Spleen (tissue), 11 donors: ENCODE data around the gene TRMT10B. TPM values are rescaled to one million over a fixed set of nuclear protein-coding genes. Genes with fewer than 3 reads are reported as not detected.

Experiments
- DNase-seq: peaks from one replicate; pipeline ENCODE4 v3.0.0-alpha.2; 2020
- H3K27ac ChIP-seq, 8 donors: fragments of 200-600 bp; sonication (generic) in 7 of 8; 1 replicate in 4 of 8; 2 replicates in 4 of 8; pipeline versions ENCODE4 v1.5.0 to v1.8.0; 2016 to 2021; ENCODE audit warnings: inconsistent platforms in 4 of 8, mild to moderate bottlenecking in 4 of 8, moderate library complexity in 1 of 8
- H3K27me3 ChIP-seq, 7 donors: fragments of 200-600 bp; sonication (generic) in 6 of 7; replicated peaks in 1 of 7; 1 replicate in 4 of 7; 2 replicates in 3 of 7; pipeline versions ENCODE4 v1.5.0 to v1.8.0; 2016 to 2021; ENCODE audit warnings: inconsistent platforms in 3 of 7, mild to moderate bottlenecking in 1 of 7
- H3K36me3 ChIP-seq, 6 donors: fragments of 200-600 bp; sonication (generic) in 5 of 6; 1 replicate in 4 of 6; 2 replicates in 2 of 6; pipeline versions ENCODE4 v1.5.0 to v1.8.0; 2016 to 2021; ENCODE audit warnings: inconsistent platforms in 2 of 6
- H3K4me1 ChIP-seq, 6 donors: fragments of 200-600 bp; sonication (generic) in 5 of 6; 1 replicate in 3 of 6; 2 replicates in 3 of 6; pipeline versions ENCODE4 v1.5.0 to v1.8.0; 2016 to 2021; ENCODE audit warnings: inconsistent platforms in 3 of 6
- H3K4me3 ChIP-seq, 8 donors: fragments of 200-600 bp; sonication (generic) in 7 of 8; 1 replicate in 4 of 8; 2 replicates in 4 of 8; pipeline versions ENCODE4 v1.5.0 to v1.8.0; 2016 to 2021; ENCODE audit warnings: inconsistent platforms in 4 of 8, mild to moderate bottlenecking in 4 of 8, moderate library complexity in 2 of 8
- H3K9me3 ChIP-seq, 8 donors: fragments of 200-600 bp; sonication (generic) in 7 of 8; 1 replicate in 4 of 8; 2 replicates in 4 of 8; pipeline versions ENCODE4 v1.5.0 to v1.8.0; 2016 to 2021; ENCODE audit warnings: inconsistent platforms in 4 of 8
- POLR2A ChIP-seq, 3 donors: fragments of 450-650 bp; IDR thresholded peaks; one replicate each; pipeline ENCODE4 v1.5.1; 2017; ENCODE audit warnings: antibody characterized with exemption in 3 of 3, mild to moderate bottlenecking in 1 of 3
- POLR2AphosphoS5 ChIP-seq, 3 donors: sonication (generic); formaldehyde crosslinking; IDR thresholded peaks; one replicate each; pipeline ENCODE4 v1.5.1; 2017; ENCODE audit warnings: antibody characterized with exemption in 3 of 3
- WGBS, 5 donors: extraction: QIAGEN DNeasy Blood & Tissue Kit in 3 of 5; methylation state at CpG; one replicate each; pipeline versions ENCODE4 v1.1.5 to v1.1.7; 2013 to 2018; 5-methylcytosine and 5-hydroxymethylcytosine counted together
- intact Hi-C: fragments of 100-400 bp; cut with DNase I; formaldehyde crosslinking; loops from one replicate; pipeline ENCODE4 v1.15.0; 2023; ENCODE audit warnings: low total_unique reads
- polyA plus RNA-seq, 3 donors: library from polyadenylated mRNA; stranded (reverse); fragments of 200-250 nt; gene quantifications; one replicate each; pipeline ENCODE4 v1.2.1, GENCODE V29; 2013
- total RNA-seq, 7 donors: library from RNA; depleted of rRNA in 3 of 7; stranded (reverse); fragments of >200 nt in 3 of 7; fragmentation: NEBNext Ultra II Directional in 4 of 7; extraction: Animal tissue kit (Norgen Biotek cat#: 25700) in 4 of 7; gene quantifications; one replicate each; pipeline versions ENCODE4 v1.1.0 to v1.2.1, GENCODE V29; 2016 to 2021
- TF ChIP-seq, protein P1 (sequence below), 11 experiments: fragments of 200-600 bp in 7 of 11; fragments of 450-650 bp in 4 of 11; sonication (generic) in 4 of 11; IDR thresholded peaks in 8 of 11; conservative IDR thresholded peaks in 3 of 11; 1 replicate in 7 of 11; 2 replicates in 4 of 11; pipeline versions ENCODE4 v1.4.0 to v1.8.0; 2016 to 2021; ENCODE audit warnings: antibody characterized with exemption in 11 of 11, inconsistent platforms in 4 of 11, mild to moderate bottlenecking in 1 of 11
- donor health status: healthy with polysubstance abuse.
- donor health status: DM: no; HTN: no; CAD: no; lungs with moderate emphysema.
- donor health status: DM: no; HTN: no; CAD: no.
- donor health status: Bipolar disorder and iron deficiency.
- donor health status: healthy.
- donor health status: DM: no; HTN: no; CAD: no.
- donor health status: DM: yes; HTN: yes; CAD: no.

TRMT10B gene
- total and polyA plus RNA-seq, 10 donors: 5.8 to 17.7 (median 10.2) TPM

DNA sequence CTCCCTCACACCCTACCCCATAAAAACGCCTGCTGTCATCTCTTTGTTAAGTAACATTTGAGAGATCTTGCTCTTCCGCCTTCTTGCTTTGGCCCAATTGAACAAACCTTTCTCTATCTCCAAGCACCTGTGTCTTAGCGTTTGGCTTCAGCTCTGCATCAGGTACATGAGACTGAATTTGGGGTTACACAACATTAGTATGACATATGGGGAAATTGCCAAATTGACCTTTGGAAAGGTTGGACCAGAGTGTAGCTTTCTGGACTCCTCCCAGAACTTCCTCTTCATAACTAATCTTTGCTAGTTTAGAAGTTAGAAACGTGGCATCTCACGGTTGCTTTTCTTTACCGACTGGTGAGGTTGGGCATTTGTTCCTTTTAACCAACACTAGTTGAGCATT, 34.7 kb downstream of the TRMT10B start:
- peak overlapping the region in 7 of 8 donors; percentile 24 to 84 (median 76) for H3K27ac ChIP-seq
- DNase-seq: no peak
- peak overlapping the region in 1 of 8 donors; percentile 25 for H3K4me3 ChIP-seq
- intact Hi-C loops: no loop called here
- TF ChIP-seq, protein P1, sequence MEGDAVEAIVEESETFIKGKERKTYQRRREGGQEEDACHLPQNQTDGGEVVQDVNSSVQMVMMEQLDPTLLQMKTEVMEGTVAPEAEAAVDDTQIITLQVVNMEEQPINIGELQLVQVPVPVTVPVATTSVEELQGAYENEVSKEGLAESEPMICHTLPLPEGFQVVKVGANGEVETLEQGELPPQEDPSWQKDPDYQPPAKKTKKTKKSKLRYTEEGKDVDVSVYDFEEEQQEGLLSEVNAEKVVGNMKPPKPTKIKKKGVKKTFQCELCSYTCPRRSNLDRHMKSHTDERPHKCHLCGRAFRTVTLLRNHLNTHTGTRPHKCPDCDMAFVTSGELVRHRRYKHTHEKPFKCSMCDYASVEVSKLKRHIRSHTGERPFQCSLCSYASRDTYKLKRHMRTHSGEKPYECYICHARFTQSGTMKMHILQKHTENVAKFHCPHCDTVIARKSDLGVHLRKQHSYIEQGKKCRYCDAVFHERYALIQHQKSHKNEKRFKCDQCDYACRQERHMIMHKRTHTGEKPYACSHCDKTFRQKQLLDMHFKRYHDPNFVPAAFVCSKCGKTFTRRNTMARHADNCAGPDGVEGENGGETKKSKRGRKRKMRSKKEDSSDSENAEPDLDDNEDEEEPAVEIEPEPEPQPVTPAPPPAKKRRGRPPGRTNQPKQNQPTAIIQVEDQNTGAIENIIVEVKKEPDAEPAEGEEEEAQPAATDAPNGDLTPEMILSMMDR (IDR thresholded peaks at IDR 0.05 in 8 of 11, conservative IDR thresholded peaks at IDR 0.05 in 3 of 11): no peak
- TF ChIP-seq POLR2AphosphoS5 (IDR thresholded peaks at IDR 0.05) (no peak), POLR2A (IDR thresholded peaks at IDR 0.05) (no peak)
- peaks cover 0 to 11% (median 2%) of the 10 kb centered on the region in 6 donors for H3K36me3 ChIP-seq
- WGBS, 5 donors: 49 to 87% (median 80%) methylated on average over 6 of the region's 6 CpGs
- H3K27me3 ChIP-seq: peaks cover 0 to 9% (median 0%) of the 10 kb centered on the region in 7 donors
- H3K4me1 ChIP-seq: peaks cover 10 to 39% (median 22%) of the 10 kb centered on the region in 6 donors
- H3K9me3 ChIP-seq: no peaks in the 10 kb centered on the region

DNA sequence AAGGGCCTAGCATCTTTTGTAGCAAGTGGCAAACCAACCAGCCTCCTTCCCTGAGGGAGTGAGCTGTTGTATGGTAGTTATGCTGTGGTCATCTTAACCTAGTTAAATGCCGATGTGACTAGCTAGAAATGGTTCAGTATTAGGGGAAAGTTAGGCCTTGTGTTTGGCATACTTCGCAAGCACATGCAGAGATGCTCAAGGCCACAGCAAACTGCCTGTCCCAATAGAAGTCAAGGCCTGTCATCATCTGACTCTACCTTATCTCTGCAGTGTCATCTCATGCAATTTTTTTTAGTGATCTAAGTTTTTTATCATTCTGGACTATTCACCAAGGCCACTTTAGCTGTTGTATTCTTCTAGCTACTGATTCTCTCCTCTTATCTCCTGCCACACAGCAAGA, 36.5 kb downstream of the TRMT10B start:
- TF ChIP-seq, protein P1 (IDR thresholded peaks at IDR 0.05 in 8 of 11, conservative IDR thresholded peaks at IDR 0.05 in 3 of 11): no peak
- no peak for TF ChIP-seq POLR2A (IDR thresholded peaks at IDR 0.05)
- TF ChIP-seq POLR2AphosphoS5 (IDR thresholded peaks at IDR 0.05): no peak
- Histone ChIP-seq H3K36me3 (peaks cover 0 to 5% (median 0%) of the 10 kb centered on the region in 6 donors), H3K4me1 (peaks cover 0 to 26% (median 10%) of the 10 kb centered on the region in 6 donors), H3K27ac (no peak overlapping the region), H3K9me3 (no peaks in the 10 kb centered on the region), H3K27me3 (peaks cover 0 to 9% (median 0%) of the 10 kb centered on the region in 7 donors), H3K4me3 (no peak overlapping the region)
- DNase-seq: no peak
- WGBS, 5 donors: 94 to 100% (median 98%) methylated on average over 2 of the region's 2 CpGs
- intact Hi-C loops: no loop called here

DNA sequence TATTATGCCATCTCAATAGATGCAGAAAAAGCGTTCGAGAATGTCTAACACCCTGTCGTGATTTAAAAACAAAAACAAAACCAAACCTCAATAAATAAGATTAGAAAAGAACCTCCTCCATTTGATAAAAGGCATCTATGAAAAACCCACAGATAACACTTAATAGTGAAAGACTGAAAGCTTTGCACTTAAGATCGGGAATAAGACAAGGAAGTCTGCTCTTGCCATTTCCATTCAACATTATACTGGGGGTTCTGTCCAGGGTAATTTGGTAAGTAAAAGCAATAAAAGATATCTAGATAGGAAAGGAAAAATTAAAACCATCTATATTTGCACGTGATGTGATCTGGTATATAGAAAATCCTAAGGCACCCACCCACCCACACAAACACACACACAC, 38.5 kb downstream of the TRMT10B start:
- no peak for DNase-seq
- intact Hi-C loops: no loop called here
- WGBS, 5 donors: 87 to 95% (median 93%) methylated on average over 5 of the region's 5 CpGs
- Histone ChIP-seq H3K9me3 (no peaks in the 10 kb centered on the region), H3K4me3 (no peak overlapping the region), H3K27ac (no peak overlapping the region), H3K27me3 (peaks cover 0 to 3% (median 0%) of the 10 kb centered on the region in 7 donors), H3K36me3 (peaks cover 0 to 5% (median 0%) of the 10 kb centered on the region in 6 donors), H3K4me1 (peaks cover 0 to 15% (median 2%) of the 10 kb centered on the region in 6 donors)
- TF ChIP-seq, protein P1 (IDR thresholded peaks at IDR 0.05 in 8 of 11, conservative IDR thresholded peaks at IDR 0.05 in 3 of 11): no peak
- no peak for TF ChIP-seq POLR2A (IDR thresholded peaks at IDR 0.05)
- no peak for TF ChIP-seq POLR2AphosphoS5 (IDR thresholded peaks at IDR 0.05)

DNA sequence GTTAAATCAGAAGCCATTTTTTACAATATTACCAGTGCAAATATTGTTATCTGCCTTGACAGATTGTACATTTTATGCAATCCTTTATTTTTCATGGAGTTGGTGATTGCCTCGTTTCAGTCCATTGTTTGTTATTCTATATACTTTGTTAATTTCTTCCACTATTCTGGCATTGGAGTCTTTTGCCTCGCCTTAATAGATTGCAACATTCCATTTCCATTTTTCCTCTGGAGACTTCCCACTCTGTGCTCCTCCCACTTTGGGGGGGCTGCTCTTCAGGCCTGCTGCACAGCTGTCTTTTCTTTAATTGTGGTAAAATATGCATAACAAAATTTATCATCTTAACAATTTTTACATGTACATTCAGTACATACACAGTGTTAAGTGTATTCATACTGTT, 42.6 kb downstream of the TRMT10B start:
- no peaks in the 10 kb centered on the region for H3K9me3 ChIP-seq
- peaks cover 0 to 30% (median 11%) of the 10 kb centered on the region in 6 donors for H3K4me1 ChIP-seq
- H3K36me3 ChIP-seq: no peaks in the 10 kb centered on the region
- no peak overlapping the region for H3K4me3 ChIP-seq
- TF ChIP-seq POLR2A (IDR thresholded peaks at IDR 0.05) (no peak), POLR2AphosphoS5 (IDR thresholded peaks at IDR 0.05) (no peak)
- TF ChIP-seq, protein P1 (IDR thresholded peaks at IDR 0.05 in 8 of 11, conservative IDR thresholded peaks at IDR 0.05 in 3 of 11): no peak
- DNase-seq: no peak
- peak overlapping the region in 4 of 8 donors; percentile 3 to 58 (median 43) for H3K27ac ChIP-seq
- WGBS, 5 donors: 24 to 79% (median 69%) methylated on average over 2 of the region's 2 CpGs
- H3K27me3 ChIP-seq: peaks cover 0 to 3% (median 0%) of the 10 kb centered on the region in 7 donors
- intact Hi-C loops: no loop called here
